Activated CD8-positive, alpha-beta memory T cell treated with anti-CD3 and anti-CD28 coated beads for 24 hours (primary cell): ENCODE results near the gene PSMA6.
A peak's percentile ranks its signal among the peaks of the same experiment; 100 is the strongest.
"Not testable (repeated sequence)": the region's sequence is repeated elsewhere in the genome, so short reads cannot be mapped to it uniquely, and the experiment has no call there.

Source experiments
- DNase-seq: peaks from one replicate; pipeline ENCODE4 v3.0.0-alpha.2; 2020

The PSMA6 gene

DNA sequence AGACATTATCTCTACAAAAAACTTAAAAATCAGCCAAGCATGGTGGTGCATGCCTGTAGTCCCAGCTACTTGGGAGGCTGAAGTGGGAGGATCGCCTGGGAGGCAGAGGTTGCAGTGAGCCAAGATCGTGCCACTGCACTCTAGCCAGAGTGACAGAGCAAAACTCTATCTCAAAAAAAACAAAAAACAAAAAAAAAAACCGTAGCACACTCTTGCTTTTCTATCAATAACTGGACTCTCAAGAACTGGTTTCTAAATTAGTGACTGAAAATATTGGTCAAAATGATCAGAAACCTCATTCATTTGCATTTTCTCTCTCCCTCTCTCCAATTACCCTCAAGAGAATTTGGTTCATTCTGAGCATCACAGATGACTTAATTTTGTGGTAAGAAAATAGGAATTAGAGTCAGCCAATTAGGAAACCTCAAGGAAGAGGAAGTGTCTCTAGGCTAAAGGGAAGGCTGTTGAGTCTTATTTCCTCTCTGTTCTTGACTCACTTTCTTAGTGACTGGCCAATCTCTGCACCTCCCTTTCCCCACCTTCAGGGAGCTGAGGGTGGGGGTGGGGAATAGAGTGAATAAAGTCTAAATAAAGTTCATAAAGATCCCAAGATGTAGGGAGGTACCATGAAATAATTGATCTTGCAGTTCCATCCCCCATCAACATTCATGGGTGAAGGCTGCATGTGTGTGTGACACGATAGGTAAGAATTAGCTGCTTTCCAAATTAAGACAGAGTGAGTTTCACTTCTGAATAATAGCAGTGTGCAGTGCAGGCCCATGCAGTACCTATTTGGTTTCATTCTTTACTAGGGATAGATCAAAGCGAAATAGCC, 6.8 kb upstream of the PSMA6 start:
- DNase-seq = no peak

DNA sequence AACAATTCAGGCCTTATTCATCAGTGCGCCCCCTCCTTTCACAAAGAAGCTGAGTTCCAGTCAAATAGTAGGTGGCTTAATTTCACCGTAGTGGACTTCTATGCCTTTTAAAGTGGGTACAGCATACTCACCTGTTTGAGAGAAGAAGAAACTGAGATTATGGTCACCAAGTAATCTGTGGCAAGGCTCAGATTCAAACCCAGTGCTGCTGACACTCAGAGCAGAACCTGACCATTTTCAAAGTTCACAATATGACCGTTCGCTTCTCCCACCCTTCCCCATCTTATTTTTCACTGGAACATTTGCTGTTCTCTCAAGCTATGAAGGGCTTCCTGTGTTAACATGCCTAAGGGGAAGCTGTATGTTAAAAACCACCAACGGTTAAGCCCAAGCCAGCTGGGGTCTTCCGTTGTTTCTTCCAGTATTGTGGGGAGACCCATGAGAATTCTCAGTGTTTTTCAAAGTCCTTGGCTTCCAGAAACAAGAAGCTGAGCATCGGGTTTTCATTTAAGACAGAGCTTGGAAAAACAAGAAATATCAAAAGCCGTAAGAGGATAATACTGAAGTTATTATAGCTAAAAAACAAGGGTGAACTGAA, 6.1 kb upstream of the PSMA6 start:
- DNase-seq = no peak

DNA sequence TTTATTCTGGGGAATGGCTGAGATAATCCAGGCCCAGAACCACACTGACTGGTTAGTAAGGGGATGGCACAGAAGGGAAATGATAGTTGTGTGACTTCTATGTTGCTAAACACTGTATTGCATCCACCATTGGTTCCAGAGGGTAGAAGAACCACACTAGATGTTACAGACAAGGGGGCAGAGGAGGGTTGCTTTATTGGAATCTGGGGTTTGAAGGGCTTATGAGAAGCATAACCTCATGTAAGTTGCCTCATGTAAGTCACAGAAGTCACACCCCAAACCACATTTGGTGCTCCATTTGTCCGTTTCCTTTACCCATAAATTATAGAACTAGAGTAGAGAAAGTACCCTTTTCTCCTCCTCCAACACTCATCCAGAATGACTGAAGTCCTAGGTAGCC, 5.5 kb upstream of the PSMA6 start:
- DNase-seq = no peak

DNA sequence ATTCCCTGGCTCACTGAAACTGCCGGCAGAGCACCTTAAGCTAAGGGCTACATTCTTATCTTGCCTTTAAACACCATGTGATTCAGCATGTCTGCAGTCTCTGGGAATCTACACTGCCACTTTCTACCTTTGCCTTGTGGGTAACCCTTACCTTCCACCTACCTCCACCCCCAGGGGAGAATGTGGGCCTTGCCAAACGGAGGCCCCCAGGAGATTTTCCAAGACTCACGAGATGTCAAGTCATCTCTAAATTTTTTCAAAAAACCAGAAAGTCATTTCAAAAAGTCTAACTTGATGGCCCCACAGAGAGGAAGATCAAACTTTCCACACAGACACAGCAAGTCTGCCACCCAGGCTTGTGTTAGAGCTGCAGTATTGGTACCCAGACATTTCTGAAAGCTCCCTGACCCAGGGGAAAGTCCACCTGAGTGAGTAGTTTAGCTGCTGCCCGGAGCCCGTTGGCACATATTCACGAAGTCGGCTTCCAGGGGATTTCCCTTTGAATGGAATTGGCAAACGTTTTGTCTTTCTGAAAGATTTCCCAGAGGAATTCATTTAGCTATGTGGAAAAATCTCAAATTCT, 4.7 kb upstream of the PSMA6 start:
- DNase-seq = peak; percentile 72

DNA sequence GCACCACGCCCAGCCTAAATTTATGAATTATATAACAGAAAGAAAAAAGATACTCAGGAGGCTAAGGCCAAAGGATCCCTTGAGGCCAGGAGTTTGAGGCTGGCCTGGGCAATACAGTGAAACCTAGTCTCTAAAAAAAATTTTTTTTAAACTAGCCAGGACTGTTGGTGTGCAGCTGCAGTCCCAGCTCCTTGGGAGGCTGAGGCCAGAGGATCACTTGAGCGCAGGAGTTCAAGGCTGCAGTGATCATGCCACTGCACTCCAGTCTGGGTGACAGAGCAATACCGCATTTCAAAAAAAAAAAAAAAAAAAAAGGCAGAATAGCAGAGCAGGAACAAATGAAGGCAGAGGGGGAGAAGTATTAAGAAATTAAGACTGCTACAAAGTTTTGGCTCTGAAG, 2.6 kb upstream of the PSMA6 start:
- no peak for DNase-seq

DNA sequence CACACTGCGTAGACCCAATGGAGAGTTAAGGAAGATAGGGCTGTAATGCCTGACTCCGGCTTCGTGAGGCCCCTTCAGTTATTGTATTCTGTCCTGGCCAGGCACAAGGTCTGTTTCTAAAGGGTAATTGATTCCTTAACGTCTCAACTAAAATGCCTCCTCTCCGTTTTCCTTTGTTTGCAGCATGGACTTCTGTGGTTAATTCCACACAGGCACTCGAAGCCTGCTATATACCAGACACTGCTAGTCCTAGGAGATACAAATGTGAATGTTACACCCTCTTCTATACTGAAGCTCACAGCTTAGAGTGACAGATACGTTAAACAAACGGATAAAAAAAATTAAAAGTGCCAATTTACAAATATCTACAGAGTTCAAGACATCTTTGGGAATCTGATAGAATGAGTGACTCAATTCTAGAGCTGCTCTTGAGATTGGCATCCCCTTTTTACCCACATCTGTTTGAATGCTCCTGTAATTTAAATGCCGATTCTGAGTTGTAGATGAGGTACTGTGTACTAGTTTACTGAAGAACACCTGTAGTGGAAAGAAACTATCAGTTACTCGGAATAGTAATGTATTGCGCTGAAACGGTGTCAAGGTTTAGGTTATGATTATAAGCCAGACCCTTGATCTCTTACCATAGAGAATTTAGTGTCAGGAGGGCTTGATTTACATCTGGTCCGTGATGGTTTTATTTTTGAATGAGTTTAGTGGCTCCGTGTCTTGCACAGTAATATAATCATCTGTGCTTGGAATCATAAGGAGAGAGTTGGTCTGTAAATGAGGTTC, 784 bp downstream of the PSMA6 start:
- no peak for DNase-seq

DNA sequence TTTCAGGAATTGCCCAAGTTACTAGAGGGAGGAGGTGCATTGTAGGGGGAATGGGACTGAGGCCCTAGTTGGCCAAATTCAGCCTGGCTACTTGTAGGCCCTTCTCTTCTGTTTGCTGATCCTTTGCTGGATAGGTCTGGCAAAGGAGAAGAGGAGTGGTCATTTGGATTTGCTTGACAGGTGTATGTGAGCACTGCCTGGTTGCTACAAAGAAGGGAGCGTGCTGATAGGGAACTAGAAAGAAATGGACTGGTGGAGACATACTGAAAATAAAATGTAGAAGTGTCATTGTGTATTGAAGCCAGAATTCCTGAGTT, 3.6 kb downstream of the PSMA6 start:
- DNase-seq = no peak

DNA sequence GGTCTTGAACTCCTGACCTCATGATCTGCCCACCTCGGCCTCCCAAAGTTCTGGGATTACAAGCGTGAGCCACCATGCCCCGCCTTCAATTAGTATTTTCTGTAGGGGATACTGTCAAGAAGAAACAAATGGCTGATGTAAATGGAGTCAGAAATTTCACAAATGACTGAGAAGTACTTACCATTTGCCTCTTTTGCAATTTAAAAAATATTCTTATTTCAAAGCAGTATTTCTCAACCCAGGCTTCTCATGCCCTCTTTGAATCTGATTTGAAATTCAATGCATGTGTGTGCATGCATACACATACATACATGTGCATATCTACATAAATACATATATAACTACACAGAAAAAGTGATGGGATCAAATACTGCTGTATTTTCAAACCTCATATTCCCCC, 4.4 kb downstream of the PSMA6 start:
- DNase-seq = no peak

DNA sequence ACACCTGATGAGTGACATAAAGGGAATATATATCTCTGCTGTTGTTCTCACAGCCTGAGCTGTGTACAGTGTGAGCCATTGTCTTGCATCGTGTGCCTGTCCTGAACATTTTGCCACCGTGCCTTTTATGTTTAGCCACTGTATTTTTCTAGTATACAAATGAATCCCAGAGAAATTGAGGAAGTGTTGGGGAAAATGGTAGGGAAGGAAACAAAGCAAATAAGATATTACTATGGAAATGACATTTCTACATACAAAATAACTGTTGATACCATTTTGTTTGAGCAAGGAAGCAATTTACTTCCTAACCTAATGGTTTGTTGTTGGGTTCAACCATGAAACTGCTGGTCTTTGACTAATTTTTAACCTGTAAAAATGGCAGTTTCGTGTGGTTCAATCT, 5.5 kb downstream of the PSMA6 start:
- no peak for DNase-seq

DNA sequence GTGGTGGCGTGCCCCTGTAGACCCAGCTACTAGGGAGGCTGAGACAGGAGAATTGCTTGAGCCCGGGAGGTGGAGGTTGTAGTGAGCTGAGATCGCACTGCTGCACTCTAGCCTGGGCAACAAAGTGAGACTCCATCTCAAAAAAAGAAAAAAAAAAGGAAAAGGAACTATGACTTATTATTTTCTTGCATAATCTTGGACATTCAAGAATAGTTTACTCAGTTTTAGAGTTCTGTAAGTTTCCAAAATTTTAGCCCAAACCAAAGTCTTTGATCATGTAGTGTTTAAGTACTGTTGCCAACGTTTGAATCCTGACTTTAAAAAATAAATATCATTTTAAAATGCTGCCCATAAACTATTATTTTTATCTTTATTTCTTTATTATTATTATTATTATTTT, 6.2 kb downstream of the PSMA6 start:
- no peak for DNase-seq

DNA sequence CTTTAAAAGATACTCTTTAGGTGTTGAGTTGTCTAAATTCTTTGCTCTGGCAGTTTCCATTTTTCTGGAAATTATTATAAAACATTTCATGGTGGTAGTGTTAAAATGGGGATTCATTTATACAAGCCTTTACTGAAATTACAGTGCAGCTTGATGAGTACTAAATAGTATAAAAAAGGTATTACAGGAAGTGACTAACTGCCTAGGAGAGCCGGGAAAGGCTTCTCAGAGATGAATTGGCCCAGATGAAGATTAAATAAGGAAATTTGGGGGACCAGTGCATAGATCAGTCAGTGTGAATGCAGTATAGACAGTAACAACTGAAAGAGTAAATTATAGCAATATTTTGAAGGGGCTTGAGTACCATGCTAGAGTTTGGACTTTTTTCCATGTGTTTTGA, 7.5 kb downstream of the PSMA6 start:
- no peak for DNase-seq

DNA sequence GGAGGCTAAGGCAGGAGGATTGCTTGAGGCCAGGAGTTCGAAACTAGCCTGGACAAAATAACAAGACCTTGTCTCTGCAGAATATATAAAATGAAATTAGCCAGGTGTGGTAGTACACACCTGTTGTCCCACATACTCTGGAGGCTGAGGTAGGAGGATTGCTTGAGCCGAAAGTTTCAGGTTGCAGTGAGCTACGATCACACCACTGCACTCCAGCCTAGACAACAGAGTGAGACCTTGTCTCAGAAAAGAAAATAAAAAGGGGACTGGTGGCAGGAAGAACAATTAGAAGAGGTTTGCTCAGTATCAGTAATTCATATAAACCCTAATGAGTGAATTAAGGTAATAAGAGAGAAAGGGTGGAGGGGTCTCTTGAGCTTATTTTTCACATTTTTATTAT, 8.0 kb downstream of the PSMA6 start:
- no peak for DNase-seq

DNA sequence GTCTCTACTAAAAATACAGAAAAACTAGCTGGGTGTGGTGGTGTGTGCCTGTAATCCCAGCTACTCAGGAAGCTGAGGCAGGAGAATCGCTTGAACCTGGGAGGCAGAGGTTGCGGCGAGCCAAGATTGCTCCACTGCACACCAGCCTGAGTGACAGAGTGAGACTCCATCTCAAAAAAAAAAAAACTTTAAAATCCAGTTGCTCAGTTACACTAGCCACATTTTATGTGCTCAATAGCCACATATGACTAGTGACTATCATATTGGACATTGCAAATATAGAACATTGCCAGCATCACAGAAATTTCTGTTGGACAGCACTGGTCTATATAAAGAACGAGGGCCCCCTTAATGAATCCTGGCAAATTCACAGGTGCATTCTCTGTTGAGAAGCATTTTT, 9.2 kb downstream of the PSMA6 start:
- not testable (repeated sequence) for DNase-seq

DNA sequence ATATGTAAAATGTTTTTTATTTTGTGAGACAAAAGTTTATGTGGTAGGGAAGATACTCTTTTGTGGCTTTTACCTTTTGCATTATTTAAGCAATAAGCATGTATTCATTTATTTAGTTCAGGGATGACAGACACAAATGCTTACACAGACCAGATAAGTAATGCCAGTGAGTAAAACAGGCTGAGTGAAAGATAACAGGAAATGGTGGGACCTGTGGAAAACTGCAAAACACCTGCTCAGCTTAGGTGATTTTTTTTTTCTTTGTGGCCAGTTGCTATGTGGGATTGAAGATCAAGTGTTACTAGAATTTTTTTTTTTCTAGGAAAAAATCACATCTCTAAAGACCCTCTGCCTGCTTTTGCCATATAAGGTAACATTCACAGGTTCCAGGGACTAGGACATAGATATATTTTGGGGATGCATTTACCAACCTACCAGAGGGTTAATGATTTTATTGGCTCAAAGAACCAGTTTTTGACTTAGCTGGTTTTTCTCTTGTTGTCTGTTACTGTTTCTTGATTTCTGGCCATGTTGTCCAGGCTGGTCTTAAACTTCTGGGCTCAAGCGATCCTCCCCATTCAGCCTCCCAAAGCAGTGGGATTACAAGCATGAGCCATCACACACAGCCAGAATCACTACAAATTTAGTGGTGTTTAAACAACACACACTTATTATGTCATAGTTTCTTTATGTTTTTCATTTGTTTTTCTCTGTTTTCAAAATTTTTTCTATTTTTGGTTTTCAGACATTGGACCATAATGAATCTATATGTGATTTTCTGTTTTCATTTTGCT, 9.8 kb downstream of the PSMA6 start:
- no peak for DNase-seq

DNA sequence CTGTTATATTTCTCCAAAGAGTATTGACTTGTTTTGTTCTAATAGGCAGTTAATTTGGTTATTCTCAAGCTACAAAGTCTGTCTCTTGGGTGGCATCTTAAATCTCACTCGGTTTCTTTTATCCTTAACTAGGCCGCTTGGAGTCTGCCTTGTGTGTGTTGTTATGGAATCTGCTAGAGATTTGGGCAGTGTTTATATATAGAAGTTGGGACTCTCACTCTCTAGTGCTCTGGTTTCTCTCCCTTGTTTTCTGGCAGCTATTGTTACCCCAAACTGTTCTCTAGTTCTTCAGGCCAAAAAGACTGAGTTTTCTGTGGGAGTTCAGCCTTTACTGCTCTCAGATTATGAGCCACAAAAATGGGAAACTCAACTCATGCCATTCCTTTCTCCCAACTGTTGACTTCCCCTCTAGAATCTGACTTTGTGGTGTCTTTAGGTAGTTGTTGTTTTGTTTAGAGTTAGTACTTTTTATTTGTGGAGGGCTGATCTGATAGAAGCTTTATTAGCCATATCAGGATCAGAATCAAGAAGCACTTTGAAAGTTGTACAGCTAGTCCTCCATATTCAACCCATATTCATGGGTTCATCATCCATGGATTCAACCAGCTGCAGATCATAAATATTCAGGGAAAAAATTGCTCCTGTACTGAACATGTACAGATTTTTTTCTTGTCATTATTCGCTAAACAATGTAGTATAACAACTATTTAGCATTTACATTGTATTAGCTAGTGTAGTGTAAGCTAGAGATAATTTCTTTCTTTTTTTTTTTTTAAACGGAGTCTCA, 11.2 kb downstream of the PSMA6 start:
- DNase-seq = no peak

DNA sequence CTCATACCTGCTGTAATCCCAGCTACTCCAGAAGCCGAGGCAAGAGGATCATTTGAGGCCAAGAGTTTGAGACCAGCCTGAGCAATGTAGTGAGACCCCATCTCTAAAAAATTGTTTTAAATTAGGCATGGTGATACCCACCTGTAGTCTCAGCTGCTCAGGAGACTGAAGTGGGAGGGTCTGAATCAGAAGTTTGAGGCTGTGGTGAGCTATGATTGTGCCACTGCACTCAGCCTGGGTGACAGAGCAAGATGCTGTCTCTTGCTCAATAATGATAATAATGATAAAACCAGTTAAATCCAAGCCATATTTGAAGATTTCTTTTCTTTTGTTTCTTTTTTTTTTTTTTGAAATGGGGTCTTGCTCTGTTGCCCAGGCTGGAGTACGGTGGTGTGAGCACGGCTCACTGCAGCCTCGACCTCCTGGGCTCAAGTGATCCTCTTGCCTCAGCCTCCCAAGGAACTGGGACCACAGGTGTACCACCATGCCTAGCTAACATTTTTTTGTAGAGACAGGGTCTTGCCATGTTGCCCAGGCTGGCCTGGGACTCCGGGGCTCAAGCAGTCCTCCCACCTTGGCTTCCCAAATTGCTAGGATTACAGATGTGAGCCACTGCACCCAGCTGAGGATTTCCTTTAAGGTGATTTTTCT, 12.8 kb downstream of the PSMA6 start:
- DNase-seq = no peak

DNA sequence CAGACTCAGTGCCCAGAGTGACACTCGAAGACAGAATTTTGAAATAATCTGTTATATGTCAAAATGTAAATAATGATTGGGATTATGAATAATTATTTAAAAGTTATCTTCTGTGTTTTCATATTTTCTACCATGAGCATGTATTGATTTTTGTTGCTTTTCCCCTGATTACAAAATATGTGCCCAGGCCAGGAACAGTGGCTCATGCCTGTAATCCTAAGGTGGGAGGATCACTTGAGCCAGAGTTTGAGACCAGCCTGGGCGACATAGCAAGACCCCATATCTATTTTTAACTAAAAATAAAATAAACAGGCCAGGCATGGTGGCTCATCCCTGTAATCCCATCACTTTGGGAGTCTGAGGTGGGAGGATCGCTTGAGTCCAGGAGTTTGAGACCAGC, 13.5 kb downstream of the PSMA6 start:
- DNase-seq = no peak

DNA sequence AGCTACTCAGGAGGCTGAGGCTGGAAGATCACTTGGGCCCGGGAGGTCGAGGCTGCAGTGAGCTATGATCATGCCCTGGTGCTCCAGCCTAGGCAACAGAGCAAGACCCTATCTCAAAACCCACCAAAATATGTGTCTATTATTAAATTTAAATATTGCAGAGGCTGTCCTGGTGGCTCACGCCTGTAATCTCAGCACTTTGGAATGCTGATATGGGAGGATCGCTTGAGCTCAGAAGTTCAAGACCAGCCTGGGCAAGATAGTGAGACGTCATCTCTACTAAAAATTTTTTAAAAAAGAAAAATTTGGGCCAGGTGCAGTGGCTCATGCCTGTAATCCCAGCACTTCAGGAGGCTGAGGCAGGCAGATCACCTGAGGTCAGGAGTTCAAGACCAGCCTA, 13.9 kb downstream of the PSMA6 start:
- no peak for DNase-seq

DNA sequence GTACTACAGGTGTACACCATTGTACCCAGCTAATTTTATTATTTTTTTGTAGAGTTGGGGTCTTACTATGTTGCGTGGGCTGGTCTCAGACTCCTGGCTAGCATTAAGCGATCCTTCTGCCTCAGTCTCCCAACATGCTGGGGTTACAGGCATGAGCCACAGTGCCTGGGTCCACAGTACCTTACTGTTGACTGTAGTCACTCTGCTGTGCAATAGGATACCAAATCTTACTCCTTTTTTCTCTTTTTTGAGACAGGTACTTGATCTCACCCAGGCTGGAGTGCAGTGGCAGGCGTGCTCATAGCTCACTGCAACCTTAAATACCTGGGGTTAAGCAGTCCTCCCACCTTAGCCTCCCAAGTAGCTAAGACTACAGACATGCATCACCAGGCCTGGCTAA, 25.6 kb downstream of the PSMA6 start:
- DNase-seq = no peak

DNA sequence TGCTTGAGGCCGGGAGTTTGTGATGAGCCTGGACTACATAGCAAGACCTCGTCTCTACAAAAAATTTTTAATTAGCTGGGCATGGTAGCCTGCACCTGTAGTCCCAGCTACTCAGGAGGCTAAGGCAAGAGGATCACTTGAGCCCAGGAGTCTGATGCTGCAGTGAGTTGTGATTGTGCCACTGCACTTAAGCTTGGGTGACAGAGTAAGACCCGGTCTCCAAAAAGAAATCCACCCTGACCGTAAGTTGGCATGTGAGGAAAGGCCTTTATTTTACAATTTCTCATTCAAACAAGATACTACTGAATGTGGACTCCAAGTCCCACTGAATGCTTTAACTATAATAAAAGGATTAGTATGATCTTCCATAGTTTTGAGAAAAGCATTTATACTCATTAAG, 27.3 kb downstream of the PSMA6 start:
- DNase-seq = no peak

DNA sequence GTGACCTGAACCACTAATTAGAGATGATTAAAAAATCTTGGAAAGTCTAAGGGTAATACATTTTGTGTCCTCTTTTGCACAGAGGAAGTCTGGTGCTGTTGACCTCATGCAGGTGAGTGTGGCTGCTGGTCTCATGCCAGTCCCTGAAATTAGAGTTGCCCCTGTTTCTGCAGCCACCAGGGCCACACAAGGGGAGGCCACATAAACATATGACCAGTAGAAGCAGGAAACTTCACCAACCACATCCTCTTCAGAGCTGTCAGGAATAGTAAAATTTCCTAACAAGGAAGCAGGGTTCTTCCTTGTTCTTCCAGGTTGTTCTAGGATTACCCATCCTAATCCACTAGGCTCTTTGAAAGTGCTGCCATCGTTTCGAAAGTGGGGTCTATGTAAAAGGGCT, 28.3 kb downstream of the PSMA6 start:
- no peak for DNase-seq

DNA sequence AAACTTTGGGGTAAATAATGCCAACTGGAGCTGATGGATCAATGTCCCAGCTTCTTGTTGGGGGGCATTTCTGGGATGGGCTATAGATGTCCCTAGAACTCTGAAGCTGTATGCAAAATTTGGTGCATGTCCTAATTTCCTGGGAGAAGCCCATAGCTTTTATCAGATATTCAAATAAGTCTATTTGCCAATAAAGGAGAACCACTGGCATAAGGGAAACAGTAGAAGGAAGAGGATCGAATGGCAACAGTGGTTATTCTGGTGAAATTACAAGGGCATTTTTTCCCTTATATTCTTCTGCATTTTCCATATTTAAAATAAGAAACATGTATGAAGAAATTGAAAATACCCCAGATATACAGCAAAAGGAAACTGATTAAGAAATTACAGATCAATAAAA, 34.2 kb downstream of the PSMA6 start:
- DNase-seq = no peak
